Subcutaneous abdominal adipose tissue (tissue), 5 donors: Measurements from ENCODE around the gene KCNF1.

Experiments used
- H3K27ac ChIP-seq: one replicate; pipeline ENCODE4 v1.7.0; 2013; ENCODE audit warnings: low read depth, mild to moderate bottlenecking, inconsistent platforms, low read length, moderate library complexity
- H3K27me3 ChIP-seq, 5 donors: one replicate each; pipeline ENCODE4 v1.7.0; 2013; ENCODE audit warnings: low read length in 5 of 5, inconsistent platforms in 1 of 5; ENCODE audit not compliant: control insufficient read depth in 5 of 5, insufficient read depth in 4 of 5
- H3K36me3 ChIP-seq, 5 donors: one replicate each; pipeline ENCODE4 v1.7.0; 2013; ENCODE audit warnings: low read length in 5 of 5; ENCODE audit not compliant: control insufficient read depth in 5 of 5, insufficient read depth in 5 of 5
- H3K4me1 ChIP-seq, 5 donors: one replicate each; pipeline ENCODE4 v1.7.0; 2013; ENCODE audit warnings: low read length in 5 of 5, mild to moderate bottlenecking in 3 of 5, moderate library complexity in 1 of 5; ENCODE audit not compliant: control insufficient read depth in 5 of 5, insufficient read depth in 5 of 5
- H3K4me3 ChIP-seq, 5 donors: one replicate each; pipeline ENCODE4 v1.7.0; 2013; ENCODE audit warnings: low read length in 5 of 5, low read depth in 1 of 5
- H3K9ac ChIP-seq, 5 donors: one replicate each; pipeline ENCODE4 v1.7.0; 2013; ENCODE audit warnings: low read length in 5 of 5, mild to moderate bottlenecking in 4 of 5, moderate library complexity in 3 of 5
- H3K9me3 ChIP-seq, 5 donors: one replicate each; pipeline ENCODE4 v1.7.0; 2013; ENCODE audit warnings: low read length in 5 of 5; ENCODE audit not compliant: control insufficient read depth in 5 of 5
- donor health status: healthy.
- donor health status: healthy.
- donor health status: healthy.
- donor health status: healthy.
- donor health status: healthy.

The KCNF1 gene

DNA sequence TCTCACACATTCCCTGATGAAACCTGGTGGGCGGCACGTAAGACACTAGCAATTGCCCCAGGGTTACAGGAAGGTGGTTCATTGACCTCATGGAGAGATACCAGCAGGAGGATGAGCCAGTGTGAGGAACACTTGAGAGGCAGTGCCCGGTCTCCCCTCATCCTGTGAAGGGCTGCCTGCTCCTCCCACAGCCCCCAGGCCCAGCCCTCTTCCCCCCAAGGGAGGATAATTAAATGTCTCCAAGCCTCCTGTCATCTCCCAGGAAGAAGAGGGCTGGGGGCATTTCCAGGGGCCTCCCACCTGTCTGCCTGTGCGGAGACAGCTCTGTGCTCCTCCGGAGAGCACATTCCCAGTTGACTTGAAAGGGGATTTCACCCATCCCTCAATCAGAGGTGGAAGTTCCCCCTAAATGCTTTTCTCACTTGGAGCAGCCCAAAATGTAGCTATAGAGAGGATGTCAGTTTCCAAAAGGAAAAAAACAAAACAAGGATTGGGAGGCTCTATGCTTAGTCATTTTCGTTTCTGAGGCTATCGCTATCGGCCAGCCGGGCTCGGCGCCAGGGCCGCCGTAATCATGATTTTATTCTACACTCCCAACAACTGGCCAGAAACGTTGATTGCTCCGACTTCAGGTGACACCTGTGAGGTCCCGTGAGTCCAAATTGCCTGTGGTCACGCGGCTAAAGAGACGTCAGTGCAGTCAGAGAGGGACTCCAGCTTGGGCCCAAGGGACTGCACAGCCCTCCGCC lies 7.1 kb downstream of the KCNF1 start:
- H3K9ac ChIP-seq, result no peak overlapping the region
- peaks cover 21 to 50% (median 30%) of the 10 kb centered on the region in 5 donors for H3K27me3 ChIP-seq
- H3K27ac ChIP-seq, result no peak overlapping the region
- H3K4me1 ChIP-seq, result peaks cover 0 to 6% (median 4%) of the 10 kb centered on the region in 5 donors
- H3K36me3 ChIP-seq, result no peaks in the 10 kb centered on the region
- H3K4me3 ChIP-seq, result no peak overlapping the region
- H3K9me3 ChIP-seq, result no peaks in the 10 kb centered on the region

DNA sequence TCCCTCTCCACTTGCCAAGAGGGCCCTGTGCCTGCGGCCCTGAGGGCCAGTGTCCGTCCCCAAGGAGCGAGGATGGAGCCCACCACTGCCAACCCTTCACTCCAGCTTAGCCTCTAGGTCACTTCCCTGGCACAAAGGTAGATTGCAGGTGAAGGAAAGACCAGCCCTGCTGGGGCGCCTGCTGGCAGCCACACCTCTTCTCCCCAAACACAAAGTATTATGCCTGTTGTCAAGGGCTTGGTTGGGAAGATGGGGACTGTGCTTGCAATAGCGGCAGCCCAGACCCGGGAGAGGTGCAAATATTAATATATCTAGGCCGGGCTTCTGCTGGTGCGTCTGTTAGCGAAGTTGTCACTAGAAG lies 7.7 kb downstream of the KCNF1 start:
- peaks cover 0 to 6% (median 4%) of the 10 kb centered on the region in 5 donors for H3K4me1 ChIP-seq
- no peak overlapping the region for H3K4me3 ChIP-seq
- H3K36me3 ChIP-seq, result no peaks in the 10 kb centered on the region
- H3K27ac ChIP-seq, result no peak overlapping the region
- H3K27me3 ChIP-seq, result peaks cover 19 to 46% (median 25%) of the 10 kb centered on the region in 5 donors
- H3K9me3 ChIP-seq, result no peaks in the 10 kb centered on the region
- H3K9ac ChIP-seq, result no peak overlapping the region

DNA sequence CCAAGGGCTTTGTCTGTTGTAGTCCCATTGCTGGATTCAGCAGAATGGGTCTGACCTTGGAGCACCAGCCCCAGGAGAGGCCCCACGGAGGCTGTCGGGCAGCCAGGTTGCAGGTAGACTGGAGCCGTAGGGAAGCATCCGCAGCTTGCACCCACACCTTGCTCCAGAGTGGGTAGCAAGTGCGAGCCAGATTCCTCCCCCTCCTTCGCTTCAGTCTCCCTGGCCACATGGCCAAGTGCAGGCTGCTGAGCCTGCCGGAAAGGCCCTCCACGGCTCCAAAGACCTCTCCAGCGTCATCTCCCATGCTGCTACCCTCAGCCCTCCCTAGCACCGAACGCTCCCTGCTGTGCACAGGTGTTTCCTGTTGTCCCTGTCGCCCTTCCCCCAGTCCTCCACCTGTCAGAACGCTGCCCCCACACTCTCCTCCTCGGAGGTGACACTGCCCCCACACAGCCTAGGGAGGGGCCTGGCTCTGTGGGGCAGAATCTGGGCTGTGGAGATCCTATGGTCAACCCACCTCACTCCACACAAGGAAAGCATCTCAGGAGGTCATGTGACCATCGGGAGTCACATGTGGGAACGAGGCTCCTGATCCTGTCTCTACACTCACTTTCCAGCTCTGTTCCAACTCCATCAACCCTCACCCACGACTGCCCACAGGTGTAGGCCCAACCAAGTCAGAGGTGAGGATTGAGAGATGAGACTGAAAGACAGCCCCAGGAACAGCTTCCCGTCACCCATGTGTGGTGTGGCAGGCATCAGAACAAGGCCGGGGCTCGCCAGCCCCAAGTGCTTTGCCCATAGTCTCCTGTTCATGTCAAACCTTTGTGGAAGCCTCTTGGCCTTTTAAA lies 8.3 kb downstream of the KCNF1 start:
- Histone ChIP-seq H3K27ac (no peak overlapping the region), H3K27me3 (peaks cover 20 to 43% (median 25%) of the 10 kb centered on the region in 5 donors), H3K4me3 (no peak overlapping the region), H3K9me3 (no peaks in the 10 kb centered on the region), H3K9ac (no peak overlapping the region), H3K36me3 (no peaks in the 10 kb centered on the region), H3K4me1 (peaks cover 0 to 6% (median 4%) of the 10 kb centered on the region in 5 donors)

DNA sequence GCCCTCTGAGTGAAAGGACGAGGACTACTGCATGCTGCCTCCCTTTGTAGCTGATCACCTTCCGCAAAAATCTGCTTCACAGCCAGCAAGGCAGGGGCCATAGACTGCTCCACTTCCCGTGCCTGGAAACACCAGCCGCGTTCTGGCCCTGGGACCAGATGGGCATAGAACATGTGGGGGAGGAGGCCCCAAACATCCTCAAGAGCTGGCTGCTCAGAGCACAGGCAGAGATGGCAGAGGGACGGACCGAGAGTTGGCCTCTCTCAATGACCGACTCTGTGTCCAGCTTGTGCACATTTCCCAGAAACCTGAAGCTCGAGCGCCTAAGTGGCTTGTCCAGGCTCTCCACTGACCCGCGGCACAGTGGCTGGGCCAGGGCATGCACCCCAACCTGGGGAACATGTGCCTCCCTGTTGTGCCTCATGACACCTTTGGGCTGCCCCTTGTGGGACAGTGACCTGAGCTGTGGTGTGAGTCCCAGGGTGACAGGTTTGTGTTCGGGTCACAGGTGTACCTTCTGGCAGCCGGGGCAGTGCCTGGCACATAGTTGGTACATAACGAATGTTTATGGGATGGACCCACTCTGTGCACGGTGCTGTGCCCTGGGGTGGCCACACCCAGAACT lies 9.1 kb downstream of the KCNF1 start:
- H3K9me3 ChIP-seq, result no peaks in the 10 kb centered on the region
- peaks cover 0 to 6% (median 4%) of the 10 kb centered on the region in 5 donors for H3K4me1 ChIP-seq
- H3K4me3 ChIP-seq, result no peak overlapping the region
- H3K36me3 ChIP-seq, result no peaks in the 10 kb centered on the region
- peaks cover 20 to 39% (median 23%) of the 10 kb centered on the region in 5 donors for H3K27me3 ChIP-seq
- H3K9ac ChIP-seq, result no peak overlapping the region
- no peak overlapping the region for H3K27ac ChIP-seq

DNA sequence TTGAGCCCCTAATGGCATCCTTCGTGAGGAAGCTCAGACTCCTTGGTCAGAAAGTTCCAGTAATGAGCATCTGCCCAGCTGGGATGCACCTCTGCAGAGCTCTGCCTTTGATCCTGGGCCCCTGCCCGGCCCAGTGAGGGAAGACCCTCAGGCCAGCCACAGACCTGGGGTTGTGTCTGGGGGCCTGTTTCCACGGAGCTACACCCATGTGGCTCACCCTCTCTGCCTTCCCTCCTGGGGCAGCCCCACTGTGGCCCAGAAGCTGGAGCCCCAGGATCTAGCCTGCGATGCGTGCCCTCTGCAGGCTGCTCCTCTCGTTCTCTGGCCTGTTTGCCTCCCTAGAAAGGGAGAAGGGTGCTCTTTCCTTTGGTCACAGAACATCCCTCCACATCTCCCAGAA lies 9.8 kb downstream of the KCNF1 start:
- H3K9ac ChIP-seq, result no peak overlapping the region
- H3K4me1 ChIP-seq, result peaks cover 0 to 6% (median 4%) of the 10 kb centered on the region in 5 donors
- no peaks in the 10 kb centered on the region for H3K36me3 ChIP-seq
- no peaks in the 10 kb centered on the region for H3K9me3 ChIP-seq
- H3K4me3 ChIP-seq, result no peak overlapping the region
- no peak overlapping the region for H3K27ac ChIP-seq
- peaks cover 20 to 39% (median 23%) of the 10 kb centered on the region in 5 donors for H3K27me3 ChIP-seq

DNA sequence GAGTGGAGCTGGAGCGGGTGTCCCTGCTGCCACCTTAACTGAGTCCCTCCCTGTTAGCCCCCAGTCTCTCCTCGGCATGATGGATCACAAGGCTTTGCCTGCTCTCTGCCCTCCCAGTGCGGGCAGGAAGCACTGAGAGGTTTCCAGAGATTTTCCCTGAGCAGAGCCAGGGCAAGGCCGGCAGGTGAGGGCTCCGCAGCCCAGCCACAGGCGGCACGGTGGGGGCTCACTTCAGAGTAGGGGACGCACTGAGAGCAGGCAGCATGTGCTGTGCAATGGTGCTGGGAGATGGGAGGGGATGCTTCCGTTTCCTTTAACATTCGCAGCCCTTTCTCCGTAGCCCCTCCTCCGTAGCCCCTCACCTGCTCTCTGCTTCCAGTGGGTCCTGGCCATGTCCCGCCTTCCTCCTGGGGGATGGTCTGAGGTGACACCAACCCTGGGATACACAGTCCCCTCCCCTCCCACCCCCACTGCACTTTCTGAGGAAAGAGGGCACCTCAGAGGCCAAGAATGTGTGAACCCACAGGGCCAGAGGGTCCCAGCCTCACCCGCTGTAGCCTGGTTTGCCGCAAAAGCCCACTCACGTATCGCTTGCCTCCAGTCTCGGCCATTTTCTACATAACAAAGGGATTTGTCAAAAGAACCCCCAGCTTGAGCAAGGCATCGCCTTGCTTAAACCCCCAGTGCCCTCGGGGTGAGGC lies 10.7 kb downstream of the KCNF1 start:
- no peak overlapping the region for H3K4me3 ChIP-seq
- H3K9ac ChIP-seq, result no peak overlapping the region
- no peak overlapping the region for H3K27ac ChIP-seq
- peaks cover 0 to 6% (median 4%) of the 10 kb centered on the region in 5 donors for H3K4me1 ChIP-seq
- H3K9me3 ChIP-seq, result no peaks in the 10 kb centered on the region
- H3K27me3 ChIP-seq, result peaks cover 20 to 39% (median 23%) of the 10 kb centered on the region in 5 donors
- no peaks in the 10 kb centered on the region for H3K36me3 ChIP-seq

DNA sequence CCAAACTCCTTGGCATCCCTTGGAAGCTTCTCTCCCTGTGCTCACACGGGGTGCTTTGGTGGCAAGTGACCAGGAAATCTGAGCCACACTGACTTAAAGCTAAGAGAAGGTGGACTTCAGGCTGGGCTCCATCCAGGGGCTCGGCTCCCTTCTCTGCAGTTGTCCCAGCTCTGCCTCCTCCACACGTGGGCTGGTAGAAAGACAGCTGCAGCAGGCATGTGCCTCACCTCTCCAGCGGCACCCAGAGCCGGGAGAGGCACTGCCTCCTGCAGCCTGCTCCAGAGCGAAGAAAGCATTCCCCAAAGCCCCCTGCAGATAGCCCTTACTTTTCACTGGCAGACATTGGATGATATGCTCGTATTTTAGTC lies 11.3 kb downstream of the KCNF1 start:
- H3K4me3 ChIP-seq, result no peak overlapping the region
- H3K9me3 ChIP-seq, result no peaks in the 10 kb centered on the region
- H3K27me3 ChIP-seq, result peaks cover 18 to 39% (median 23%) of the 10 kb centered on the region in 5 donors
- H3K9ac ChIP-seq, result no peak overlapping the region
- H3K36me3 ChIP-seq, result no peaks in the 10 kb centered on the region
- peaks cover 0 to 6% (median 4%) of the 10 kb centered on the region in 5 donors for H3K4me1 ChIP-seq
- no peak overlapping the region for H3K27ac ChIP-seq

- H3K9ac ChIP-seq, result no peak overlapping the region
- H3K27me3 ChIP-seq, result peaks cover 18 to 37% (median 23%) of the 10 kb centered on the region in 5 donors
- H3K4me1 ChIP-seq, result peaks cover 0 to 4% (median 2%) of the 10 kb centered on the region in 5 donors
- no peak overlapping the region for H3K27ac ChIP-seq
- H3K36me3 ChIP-seq, result no peaks in the 10 kb centered on the region
- no peaks in the 10 kb centered on the region for H3K9me3 ChIP-seq
- no peak overlapping the region for H3K4me3 ChIP-seq
Measured at GRCh38 chr2:10923965-10924364, 12.2 kb downstream of the KCNF1 start.

DNA sequence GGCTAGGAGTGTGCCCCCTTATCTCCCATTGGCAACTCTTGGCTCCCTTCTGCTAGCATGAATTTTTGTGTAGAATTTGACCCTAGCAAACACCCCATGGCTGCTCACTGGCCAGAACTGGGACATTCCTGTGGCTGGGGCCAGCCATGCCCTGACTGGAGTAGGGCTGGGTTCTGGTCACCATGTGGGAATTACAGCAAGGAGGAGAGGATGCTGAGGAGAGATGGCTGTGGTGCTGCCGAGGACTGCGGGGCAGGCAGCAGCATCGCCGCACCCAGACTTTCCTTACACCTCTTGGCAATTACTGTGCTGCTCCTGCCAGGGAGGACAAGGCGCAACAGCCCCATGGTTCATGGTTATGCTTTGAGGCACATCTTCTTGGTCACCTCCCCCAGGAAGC lies 12.7 kb downstream of the KCNF1 start:
- Histone ChIP-seq H3K36me3 (no peaks in the 10 kb centered on the region), H3K9ac (no peak overlapping the region), H3K4me3 (no peak overlapping the region), H3K4me1 (no peaks in the 10 kb centered on the region), H3K9me3 (no peaks in the 10 kb centered on the region), H3K27ac (no peak overlapping the region), H3K27me3 (peaks cover 16 to 33% (median 23%) of the 10 kb centered on the region in 5 donors)
